Measurements from ENCODE around the gene PWWP2B.

DNA sequence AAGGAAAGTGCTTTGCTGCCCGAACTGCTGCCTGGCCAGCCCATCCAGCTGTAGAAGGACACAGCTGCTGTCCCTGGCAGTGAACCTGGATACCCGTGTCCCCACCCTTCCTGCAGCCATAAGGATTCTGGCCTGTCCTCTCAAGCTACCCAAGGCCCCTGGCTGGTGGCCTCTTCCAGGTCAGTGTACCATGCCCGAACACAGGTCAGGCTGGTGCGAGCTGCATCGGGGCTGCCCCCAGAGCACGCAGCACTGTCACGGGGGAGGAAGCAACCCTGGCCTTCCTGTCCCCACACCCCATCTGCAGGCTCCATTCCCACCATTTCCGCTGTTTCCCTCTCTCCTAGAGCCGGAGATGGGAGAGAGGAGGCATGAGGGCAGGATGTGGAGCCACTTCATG, 30.5 kb upstream of the PWWP2B start:
- TF ChIP-seq, protein P1, sequence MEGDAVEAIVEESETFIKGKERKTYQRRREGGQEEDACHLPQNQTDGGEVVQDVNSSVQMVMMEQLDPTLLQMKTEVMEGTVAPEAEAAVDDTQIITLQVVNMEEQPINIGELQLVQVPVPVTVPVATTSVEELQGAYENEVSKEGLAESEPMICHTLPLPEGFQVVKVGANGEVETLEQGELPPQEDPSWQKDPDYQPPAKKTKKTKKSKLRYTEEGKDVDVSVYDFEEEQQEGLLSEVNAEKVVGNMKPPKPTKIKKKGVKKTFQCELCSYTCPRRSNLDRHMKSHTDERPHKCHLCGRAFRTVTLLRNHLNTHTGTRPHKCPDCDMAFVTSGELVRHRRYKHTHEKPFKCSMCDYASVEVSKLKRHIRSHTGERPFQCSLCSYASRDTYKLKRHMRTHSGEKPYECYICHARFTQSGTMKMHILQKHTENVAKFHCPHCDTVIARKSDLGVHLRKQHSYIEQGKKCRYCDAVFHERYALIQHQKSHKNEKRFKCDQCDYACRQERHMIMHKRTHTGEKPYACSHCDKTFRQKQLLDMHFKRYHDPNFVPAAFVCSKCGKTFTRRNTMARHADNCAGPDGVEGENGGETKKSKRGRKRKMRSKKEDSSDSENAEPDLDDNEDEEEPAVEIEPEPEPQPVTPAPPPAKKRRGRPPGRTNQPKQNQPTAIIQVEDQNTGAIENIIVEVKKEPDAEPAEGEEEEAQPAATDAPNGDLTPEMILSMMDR (IDR thresholded peaks at IDR 0.05) = no peak
- TF ChIP-seq POLR2AphosphoS5 (IDR thresholded peaks at IDR 0.05) (no peak), POLR2A (IDR thresholded peaks at IDR 0.05; ENCODE audit: low read depth) (no peak)

Data from esophagus muscularis mucosa (tissue), 3 donors.